Natural killer cell (primary cell): ENCODE results near the gene MPZL3. TPM values are rescaled to one million over a fixed set of nuclear protein-coding genes. Genes with fewer than 3 reads are reported as not detected.

Experiments
- ATAC-seq, 3 donors: fragments of 150-1000 bp in 2 of 3; fragments of 200-7000 bp in 1 of 3; cut with Tn5 transposase; 1 replicate in 1 of 3; 2 replicates in 2 of 3; pipeline ENCODE4 v1.10.0; 2021; ENCODE audit warnings: mild to moderate bottlenecking in 2 of 3, moderate library complexity in 2 of 3
- DNase-seq, 2 donors: peaks; one replicate each; pipeline versions ENCODE4 v3.0.0 to v3.0.0-alpha.2; 2013 to 2021; ENCODE audit warnings: mixed read lengths in 1 of 2
- H3K27ac ChIP-seq: one replicate; pipeline ENCODE4 v1.5.1; 2013; ENCODE audit warnings: mild to moderate bottlenecking, low read length
- H3K27me3 ChIP-seq: one replicate; pipeline ENCODE4 v1.6.1; 2013; ENCODE audit warnings: low read length; ENCODE audit not compliant: control insufficient read depth, insufficient read depth
- H3K36me3 ChIP-seq: one replicate; pipeline ENCODE4 v1.6.1; 2013; ENCODE audit warnings: low read length; ENCODE audit not compliant: control insufficient read depth, insufficient read depth
- H3K4me1 ChIP-seq: one replicate; pipeline ENCODE4 v1.6.1; 2013; ENCODE audit warnings: low read length; ENCODE audit not compliant: control insufficient read depth, insufficient read depth
- H3K4me3 ChIP-seq: one replicate; pipeline ENCODE4 v1.5.1; 2013; ENCODE audit warnings: low read length
- H3K9me3 ChIP-seq: one replicate; pipeline ENCODE4 v1.6.1; 2013; ENCODE audit warnings: low read length; ENCODE audit not compliant: control insufficient read depth, insufficient read depth
- H3K27ac Mint-ChIP-seq, 2 donors: one replicate each; pipeline ENCODE4 v1.8.0; 2022; ENCODE audit warnings: mild to moderate bottlenecking in 2 of 2, mixed read lengths in 2 of 2, moderate library complexity in 1 of 2
- H3K27me3 Mint-ChIP-seq, 2 donors: one replicate each; pipeline ENCODE4 v1.8.0; 2022; ENCODE audit warnings: low read depth in 2 of 2, mixed read lengths in 2 of 2
- H3K36me3 Mint-ChIP-seq: one replicate; pipeline ENCODE4 v1.8.0; 2022; ENCODE audit warnings: mixed read lengths
- H3K4me1 Mint-ChIP-seq, 2 donors: one replicate each; pipeline ENCODE4 v1.8.0; 2022; ENCODE audit warnings: mixed read lengths in 2 of 2
- H3K4me3 Mint-ChIP-seq: one replicate; pipeline ENCODE4 v1.8.0; 2022; ENCODE audit warnings: mild to moderate bottlenecking, moderate library complexity, mixed read lengths
- H3K9me3 Mint-ChIP-seq, 2 donors: one replicate each; pipeline ENCODE4 v1.8.0; 2022; ENCODE audit warnings: mixed read lengths in 2 of 2
- CTCF ChIP-seq: fragments of 200-600 bp; IDR thresholded peaks from one replicate; pipeline ENCODE4 v1.8.0; 2022; ENCODE audit warnings: antibody characterized with exemption
- WGBS: methylation state at CpG from one replicate; pipeline ENCODE4 v1.1.7; 2013; ENCODE audit warnings: missing lambda C conversion rate; ENCODE audit not compliant: insufficient coverage; 5-methylcytosine and 5-hydroxymethylcytosine counted together
- intact Hi-C: fragments of 100-400 bp; cut with micrococcal nuclease; formaldehyde crosslinking; loops from one replicate; pipeline ENCODE4 v1.14.2; 2022
- total RNA-seq, 4 donors: library from RNA; stranded (reverse); fragments of 120-200 nt in 1 of 4; gene quantifications; one replicate each; pipeline versions ENCODE4 v1.2.3 to v1.2.4, GENCODE V29; 2013 to 2022

Gene MPZL3
- total RNA-seq, 3 donors from 2014 or later (not counting 1 experiment from before 2014, with no cell fraction given): 6.3 to 7.5 (median 6.7) TPM

- Histone ChIP-seq H3K9me3 (no peaks in the 10 kb centered on the region), H3K27ac (no peak overlapping the region), H3K4me1 (peaks cover 6% of the 10 kb centered on the region), H3K4me3 (no peak overlapping the region), H3K36me3 (no peaks in the 10 kb centered on the region), H3K27me3 (no peaks in the 10 kb centered on the region)
- H3K27ac Mint-ChIP-seq: no peak overlapping the region
- 32% methylated on average over 4 of the region's 4 CpGs for WGBS
- H3K36me3 Mint-ChIP-seq: no peaks in the 10 kb centered on the region
- DNase-seq (no peak), ATAC-seq (no peak)
- no peak overlapping the region for H3K4me3 Mint-ChIP-seq
- intact Hi-C loops: no loop called here
- H3K9me3 Mint-ChIP-seq: no peaks in the 10 kb centered on the region
- peaks cover 0 to 16% of the 10 kb centered on the region in 2 donors for H3K27me3 Mint-ChIP-seq
- TF ChIP-seq CTCF: no peak
- H3K4me1 Mint-ChIP-seq: peaks cover 0 to 5% of the 10 kb centered on the region in 2 donors
Measured at GRCh38 chr11:118283756-118284350, 31.7 kb upstream of the MPZL3 start.

DNA sequence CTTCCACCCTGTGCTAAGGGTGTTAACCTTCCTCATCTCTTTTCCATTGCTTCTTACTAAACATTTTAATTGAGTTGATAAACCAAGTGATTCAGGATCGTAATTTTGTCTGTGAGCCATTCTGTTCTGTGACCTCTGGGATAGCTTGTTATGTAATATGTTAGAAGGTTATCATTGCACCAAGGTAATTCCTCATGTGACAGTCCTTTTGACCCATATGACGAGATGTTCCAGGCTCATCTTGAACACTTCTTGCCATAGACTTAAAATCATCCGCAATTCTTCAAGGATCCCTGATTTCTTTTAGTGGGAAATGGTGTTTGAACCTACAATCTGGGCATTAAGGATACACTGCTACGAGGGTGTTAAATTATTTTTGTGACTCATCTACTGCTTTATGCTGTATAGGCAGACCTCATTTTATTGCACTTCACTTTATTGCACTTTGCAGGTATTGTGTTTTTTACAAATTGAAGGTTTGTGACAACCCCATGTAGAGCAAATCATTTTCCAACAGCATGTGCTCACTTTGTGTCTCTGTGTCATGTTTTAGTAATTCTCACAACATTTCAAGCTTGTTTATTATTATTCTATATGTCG is 31.0 kb upstream of the MPZL3 start:
- ATAC-seq (no peak), DNase-seq (no peak)
- no peaks in the 10 kb centered on the region for H3K27me3 ChIP-seq
- intact Hi-C loops: no loop called here
- 92% methylated on average over 4 of the region's 5 CpGs for WGBS
- no peak for TF ChIP-seq CTCF
- no peak overlapping the region for H3K27ac ChIP-seq
- H3K36me3 ChIP-seq: no peaks in the 10 kb centered on the region
- Mint-ChIP-seq H3K27ac (no peak overlapping the region), H3K27me3 (peaks cover 0 to 20% of the 10 kb centered on the region in 2 donors), H3K36me3 (no peaks in the 10 kb centered on the region), H3K4me1 (peaks cover 0 to 5% of the 10 kb centered on the region in 2 donors), H3K9me3 (no peaks in the 10 kb centered on the region), H3K4me3 (no peak overlapping the region)
- H3K4me1 ChIP-seq: peaks cover 6% of the 10 kb centered on the region
- no peak overlapping the region for H3K4me3 ChIP-seq
- no peaks in the 10 kb centered on the region for H3K9me3 ChIP-seq

GRCh38 chr11:118282606-118283005 is 30.4 kb upstream of the MPZL3 start:
- intact Hi-C loops: no loop called here
- H3K4me1 Mint-ChIP-seq: peaks cover 0 to 5% of the 10 kb centered on the region in 2 donors
- no peak overlapping the region for H3K27ac Mint-ChIP-seq
- H3K9me3 Mint-ChIP-seq: no peaks in the 10 kb centered on the region
- TF ChIP-seq CTCF: no peak
- Histone ChIP-seq H3K4me3 (no peak overlapping the region), H3K27me3 (no peaks in the 10 kb centered on the region), H3K27ac (no peak overlapping the region), H3K36me3 (no peaks in the 10 kb centered on the region), H3K4me1 (peaks cover 6% of the 10 kb centered on the region), H3K9me3 (no peaks in the 10 kb centered on the region)
- DNase-seq (no peak), ATAC-seq (no peak)
- peaks cover 0 to 20% of the 10 kb centered on the region in 2 donors for H3K27me3 Mint-ChIP-seq
- no peaks in the 10 kb centered on the region for H3K36me3 Mint-ChIP-seq
- 90% methylated on average over 6 of the region's 6 CpGs for WGBS
- no peak overlapping the region for H3K4me3 Mint-ChIP-seq
